HG02588 (cell line): ENCODE results near the gene TMEM134.

Experiments
- ATAC-seq: cut with Tn5 transposase; IDR thresholded peaks from one replicate; pipeline ENCODE4 v1.9.1; 2021; ENCODE audit warnings: mild to moderate bottlenecking, moderate library complexity; ENCODE audit not compliant: unreplicated experiment

The TMEM134 gene

DNA sequence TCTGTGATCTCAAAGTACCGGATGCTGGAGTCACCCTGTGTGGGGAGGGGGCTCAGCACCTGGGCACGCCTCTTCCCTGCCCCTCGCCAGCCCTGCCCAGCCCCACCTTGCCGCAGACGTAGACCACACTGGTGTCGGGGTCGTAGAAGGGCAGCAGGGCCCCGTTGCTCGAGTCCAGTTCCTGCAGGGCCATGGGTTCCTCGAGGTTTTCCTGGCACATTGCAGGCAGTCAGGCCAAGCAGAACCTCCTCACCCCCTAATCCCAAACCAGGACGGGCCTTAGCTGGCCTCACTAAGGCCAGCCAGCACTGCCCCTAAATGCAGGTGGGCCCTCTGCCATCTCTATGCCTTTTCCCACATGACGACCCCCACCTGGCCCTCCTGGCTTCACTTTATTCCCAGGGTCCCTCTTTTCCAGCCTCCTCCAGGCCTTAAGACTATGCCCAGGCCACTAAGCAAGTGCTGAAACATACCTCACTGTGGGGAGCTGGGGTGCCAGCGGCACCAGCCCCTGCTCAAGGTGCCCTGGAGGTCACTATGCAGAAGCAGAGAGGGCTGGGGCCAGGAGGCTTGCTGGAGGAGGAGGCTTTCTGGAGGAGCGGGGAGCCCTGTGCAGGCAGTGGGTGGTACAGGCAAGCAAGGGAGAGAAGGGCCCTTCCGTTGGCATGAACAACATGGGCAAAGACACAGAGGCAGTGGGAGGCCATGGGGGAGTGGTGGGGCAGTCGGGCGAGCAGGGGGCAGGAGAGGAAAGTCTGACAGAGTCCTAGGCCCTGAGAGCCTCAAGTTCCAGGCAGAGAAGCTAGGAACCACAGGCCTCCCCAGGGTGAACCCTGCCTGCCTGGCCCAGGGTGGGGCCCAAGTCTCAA is 28.6 kb downstream of the TMEM134 start:
- ATAC-seq: no peak

DNA sequence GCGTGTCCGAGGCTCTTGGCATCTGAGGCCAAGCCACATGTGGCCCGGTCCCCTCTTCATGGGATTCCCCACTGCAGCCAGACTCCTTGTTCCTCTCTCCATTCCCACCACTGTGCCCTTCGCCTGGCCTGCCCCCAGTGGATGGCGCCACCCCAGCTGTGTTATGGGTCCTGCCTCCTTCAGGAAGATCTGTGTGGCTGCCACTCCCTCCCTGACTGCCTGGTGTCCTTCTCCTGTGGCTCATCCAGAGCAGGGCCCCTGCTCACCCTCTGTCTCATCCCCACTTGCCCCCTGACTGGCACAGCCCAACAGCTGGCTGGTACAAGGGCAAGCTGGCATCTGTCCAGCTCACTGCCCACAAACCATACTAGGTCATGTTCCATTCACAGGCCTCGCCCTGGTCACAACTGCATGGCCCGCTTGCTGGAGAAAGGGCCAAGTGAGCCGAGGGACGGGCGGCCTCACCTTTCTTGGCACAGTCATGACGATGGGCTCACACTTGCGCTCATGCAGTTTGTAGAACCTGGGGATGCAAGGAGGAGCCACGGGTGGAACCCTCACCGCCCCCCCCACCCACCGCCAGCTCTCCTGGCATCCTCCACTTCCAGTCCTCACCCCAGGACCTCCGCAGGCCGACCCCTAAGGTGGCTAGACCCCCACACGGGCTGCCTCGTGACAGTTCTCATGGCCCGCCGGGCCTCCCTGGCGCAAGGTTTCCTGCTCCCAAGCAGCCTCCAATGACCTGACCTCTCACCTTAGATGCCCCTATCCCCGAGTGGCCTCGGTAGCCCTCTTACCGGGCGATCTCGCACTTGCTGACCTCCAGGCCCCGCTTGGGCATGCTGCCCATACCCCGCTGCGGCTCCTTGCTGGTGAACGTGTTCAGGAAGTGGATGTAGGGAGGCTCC is 29.5 kb downstream of the TMEM134 start:
- no peak for ATAC-seq

DNA sequence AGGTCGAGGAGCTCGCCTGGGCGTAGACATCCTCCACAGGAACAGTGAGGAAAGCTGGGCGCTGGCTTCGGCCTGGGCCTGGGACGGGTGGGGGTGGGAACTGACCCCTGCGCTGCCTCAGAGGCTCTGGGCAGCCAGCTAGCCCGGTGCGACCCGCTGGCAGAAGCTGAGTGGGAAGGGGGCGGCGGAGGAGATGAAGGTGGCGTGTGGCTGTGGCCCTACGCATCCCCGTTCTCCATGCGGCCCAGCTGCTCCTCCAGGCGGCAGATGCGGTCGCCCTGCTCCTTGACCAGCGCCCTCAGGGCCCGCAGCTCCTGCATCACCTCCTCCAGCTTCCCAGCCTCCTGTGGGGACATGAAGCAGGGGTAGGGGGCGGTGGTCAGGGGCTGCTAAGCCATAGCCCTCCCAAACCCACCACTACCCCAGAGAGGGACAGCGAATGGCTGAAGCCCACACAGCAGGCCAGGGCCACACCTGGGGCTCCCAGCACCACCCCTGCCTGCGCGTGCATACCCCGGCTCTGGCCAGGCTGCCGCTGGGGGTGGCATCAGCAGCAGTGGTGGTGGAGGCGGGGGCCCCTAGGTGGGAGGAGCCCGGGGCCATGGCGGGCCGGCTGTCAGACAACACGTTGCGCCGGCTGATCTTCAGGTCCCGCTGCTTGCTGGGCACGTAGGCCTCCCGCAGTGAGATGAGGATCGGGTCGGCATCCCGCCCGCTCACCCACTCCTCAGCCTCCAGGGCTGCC is 30.7 kb downstream of the TMEM134 start:
- ATAC-seq: no peak

DNA sequence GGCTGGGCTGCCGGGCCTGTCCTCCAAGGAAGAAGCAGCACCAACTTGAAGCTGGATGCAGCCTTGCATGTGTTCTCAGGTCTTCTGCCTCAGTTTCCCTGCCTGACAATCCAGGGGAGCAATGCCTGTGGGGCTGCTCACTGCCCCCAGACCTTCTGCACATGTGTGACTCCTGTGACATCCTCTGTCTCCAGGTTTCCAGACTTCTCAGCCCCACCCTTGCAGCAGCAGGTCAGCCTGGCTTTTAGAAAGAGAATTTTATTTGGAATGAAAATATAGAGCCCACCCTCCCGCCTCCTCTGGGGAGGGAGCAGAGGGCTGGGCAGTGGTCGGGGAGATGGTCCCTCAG is 31.3 kb downstream of the TMEM134 start:
- no peak for ATAC-seq

DNA sequence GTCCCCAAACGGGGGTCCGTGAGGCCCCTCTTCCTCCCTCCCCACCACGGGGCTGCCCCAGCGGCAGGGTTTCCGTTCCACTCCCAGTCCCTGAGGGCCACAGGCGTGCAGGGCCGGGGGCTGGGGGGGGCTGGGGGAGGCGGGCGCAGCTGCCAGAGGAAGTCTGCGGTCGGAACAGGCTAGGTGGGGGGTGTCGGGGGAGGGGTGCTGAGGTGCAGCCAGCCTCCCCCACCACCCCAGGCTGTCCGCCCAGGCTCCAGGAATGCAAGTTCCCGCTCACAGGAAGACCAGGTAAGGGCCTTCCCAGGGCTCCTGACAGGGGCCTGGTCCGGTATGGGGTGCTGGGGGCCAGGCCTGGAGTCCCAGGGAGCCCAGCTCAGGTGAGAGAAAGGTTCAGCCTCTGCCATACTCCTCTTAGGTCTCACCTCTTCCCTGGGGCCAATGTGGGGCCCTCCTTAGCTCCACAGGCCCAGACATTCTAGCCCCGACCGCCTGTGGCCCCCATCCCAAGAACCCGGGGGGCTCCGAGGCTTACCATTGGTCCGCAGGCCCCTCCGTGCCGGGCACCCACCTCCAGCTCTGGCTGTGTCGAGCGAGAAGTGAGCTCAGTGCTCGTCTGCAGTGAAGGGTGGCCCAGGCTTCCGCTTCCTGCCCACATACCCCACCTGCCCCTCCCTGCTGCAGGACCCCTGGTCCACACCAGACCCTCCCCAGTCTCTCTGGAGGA is 31.8 kb downstream of the TMEM134 start, which contains the start of gene PTPRCAP:
PTPRCAP (minus strand) TSS at position 601 of the 727 bp plus-strand sequence; CDS start at position 538, 63 bp downstream.
- ATAC-seq: no peak

DNA sequence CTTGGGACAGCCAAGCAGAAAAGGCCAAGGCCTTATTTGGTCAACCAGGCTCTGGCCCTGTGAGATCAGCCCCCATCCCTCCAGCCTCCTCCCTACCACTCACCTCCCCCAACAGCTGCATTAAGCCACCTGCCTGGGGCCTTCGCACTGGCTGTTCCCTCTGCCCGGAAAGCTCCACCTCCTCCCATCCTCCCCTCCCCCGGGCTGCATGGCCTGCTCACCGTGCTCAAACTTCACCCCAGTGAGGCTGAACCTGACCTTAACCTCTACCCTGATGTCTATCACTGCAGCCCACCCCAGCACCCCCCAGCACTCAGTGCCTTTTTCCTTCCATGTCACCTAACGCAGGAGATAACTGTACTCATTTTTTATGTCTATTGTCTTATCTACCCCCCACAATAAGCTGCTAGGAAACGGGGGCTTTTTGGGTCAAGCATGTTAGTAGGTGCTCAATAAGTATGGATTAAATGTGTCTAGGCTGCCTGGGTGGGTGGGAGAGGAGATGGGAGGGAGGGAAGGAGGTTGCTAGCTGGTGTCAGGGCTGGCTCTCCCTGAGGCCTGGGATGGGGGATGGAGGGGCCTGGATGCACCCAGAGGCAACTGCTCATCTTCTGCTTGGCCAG is 32.5 kb downstream of the TMEM134 start:
- ATAC-seq: peak; percentile 38

DNA sequence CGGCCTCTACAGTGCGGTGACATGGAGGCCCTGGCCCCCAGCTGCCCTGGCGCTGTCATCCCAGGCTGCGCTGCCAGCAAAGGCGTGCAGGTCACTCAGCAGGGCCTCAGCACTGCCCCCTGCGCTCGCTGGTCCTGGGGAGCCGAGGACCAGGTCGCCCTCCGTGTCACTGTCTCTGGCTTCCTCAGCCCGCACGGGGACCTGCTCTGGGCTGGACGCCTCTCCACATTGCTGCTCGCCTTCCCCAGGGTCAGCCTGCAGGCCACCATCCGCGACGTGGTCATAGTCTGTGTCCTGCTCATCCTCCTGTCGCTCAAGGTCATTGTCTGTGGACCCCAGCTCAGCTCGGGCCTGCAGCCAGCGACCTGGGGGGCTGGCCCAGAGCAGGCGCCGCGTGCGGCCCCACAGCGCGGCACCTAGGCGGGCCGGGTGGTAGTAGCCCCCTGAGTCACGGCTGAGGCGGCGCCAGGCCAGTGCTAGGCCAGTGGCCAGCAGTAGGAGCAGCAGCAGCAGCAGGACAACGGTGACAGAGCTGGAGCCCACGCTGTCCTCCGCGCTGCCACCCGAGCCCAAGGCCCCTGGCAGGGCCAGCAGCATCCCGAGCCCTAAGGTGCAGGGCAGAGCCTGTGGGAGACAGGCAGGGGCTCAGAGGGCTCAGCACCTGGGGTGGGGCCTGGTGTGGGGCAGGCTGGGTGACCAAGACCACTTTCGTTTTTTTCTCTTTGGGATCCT is 33.2 kb downstream of the TMEM134 start:
- no peak for ATAC-seq

DNA sequence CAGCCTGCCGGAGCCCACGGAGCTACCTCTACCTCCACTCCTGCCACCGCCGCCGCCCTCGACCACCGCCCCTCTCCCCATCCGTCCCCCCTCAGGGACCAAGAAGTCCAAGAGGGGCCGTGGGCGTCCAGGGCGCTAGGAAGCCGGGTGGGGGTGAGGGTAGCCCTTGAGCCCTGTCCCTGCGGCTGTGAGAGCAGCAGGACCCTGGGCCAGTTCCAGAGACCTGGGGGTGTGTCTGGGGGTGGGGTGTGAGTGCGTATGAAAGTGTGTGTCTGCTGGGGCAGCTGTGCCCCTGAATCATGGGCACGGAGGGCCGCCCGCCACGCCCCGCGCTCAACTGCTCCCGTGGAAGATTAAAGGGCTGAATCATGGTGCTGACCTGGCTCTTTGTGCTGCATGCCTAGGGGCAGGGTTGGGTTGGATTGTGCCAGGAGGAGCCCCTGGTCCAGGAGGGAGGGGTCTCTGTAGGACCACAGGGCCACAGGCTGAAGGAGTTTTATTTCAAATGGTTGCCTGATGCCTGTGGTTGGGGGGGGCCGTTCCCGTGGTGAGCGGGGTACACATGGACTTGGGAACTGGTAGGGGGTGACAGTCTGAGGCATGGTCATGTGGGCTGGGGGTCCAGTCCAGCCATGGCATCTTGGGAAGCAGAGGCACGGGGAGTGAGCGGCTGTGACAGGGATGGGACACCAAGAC is 33.9 kb downstream of the TMEM134 start:
- ATAC-seq: no peak

DNA sequence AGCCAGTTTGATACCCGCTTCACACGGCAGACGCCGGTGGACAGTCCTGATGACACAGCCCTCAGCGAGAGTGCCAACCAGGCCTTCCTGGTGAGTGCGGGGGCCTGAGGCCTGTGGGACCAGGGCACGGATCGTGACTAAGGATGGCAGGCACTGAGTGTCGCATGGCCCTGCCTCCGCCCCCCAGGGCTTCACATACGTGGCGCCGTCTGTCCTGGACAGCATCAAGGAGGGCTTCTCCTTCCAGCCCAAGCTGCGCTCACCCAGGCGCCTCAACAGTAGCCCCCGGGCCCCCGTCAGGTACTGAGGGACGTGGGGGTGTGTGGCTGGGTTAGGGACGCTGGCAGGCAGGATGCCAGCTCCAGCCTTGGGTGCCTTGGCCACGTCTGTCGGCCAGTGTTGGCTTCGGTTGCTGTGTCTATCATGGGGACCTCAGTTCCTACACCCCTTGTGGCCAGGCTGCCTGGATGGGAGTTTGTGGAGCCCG is 34.6 kb downstream of the TMEM134 start:
- no peak for ATAC-seq

DNA sequence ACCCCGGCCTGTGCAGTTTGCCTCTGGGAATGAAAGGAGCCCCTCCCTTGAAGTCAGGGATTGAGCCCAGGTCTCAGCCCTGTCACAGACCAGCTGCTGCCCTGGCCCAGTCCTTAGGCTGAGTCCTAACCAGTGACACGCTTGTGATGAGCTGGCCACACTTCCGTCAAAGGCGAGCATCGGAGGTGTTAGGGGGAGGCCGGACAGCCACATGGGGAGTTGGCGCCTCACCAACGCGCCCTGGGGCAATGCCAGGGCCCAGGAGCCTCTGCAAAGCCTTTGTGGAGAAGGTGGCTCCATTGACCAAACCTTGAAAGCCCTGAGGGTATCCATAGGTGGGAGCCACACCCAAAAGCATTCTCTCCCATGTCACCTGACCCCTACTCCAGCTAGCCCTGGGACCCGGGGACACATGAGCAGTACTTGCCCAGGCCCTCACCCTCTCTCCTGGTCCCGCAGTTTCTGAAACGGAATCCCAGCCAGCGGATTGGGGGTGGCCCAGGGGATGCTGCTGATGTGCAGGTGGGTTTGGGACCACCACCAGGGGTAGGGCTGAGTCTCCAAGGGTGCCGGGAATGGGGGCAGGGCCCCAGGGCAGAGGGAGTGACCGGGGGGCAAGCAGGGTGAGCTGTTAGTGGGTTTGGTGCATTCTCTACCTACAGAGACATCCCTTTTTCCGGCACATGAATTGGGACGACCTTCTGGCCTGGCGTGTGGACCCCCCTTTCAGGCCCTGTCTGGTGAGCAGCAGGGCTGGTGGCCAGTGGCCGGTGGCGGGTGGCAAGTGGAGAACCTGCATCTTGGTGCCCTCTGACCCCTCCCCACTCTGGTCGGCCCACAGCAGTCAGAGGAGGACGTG is 35.3 kb downstream of the TMEM134 start:
- ATAC-seq: no peak

DNA sequence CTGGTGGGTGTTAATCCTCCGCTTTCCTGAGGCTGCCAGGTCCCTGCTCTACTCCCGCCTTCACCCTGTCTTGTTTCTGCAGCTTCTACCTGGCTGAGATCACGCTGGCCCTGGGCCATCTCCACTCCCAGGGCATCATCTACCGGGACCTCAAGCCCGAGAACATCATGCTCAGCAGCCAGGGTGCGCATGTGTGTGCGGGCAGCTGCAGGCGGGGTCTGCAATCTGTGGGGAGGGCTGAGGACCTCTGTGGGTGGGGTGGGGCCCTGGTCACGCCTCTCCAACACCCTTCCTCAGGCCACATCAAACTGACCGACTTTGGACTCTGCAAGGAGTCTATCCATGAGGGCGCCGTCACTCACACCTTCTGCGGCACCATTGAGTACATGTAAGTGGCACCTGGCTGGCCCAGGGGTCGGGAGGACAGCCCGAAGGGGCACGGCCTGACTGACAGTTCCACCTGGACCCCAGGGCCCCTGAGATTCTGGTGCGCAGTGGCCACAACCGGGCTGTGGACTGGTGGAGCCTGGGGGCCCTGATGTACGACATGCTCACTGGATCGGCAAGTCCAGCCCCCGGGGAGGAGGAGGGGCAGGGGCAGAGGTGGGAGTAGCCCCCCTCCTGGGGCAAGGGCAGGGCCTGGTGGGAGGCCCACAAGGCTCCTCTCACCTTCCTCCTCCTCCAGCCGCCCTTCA is 36.2 kb downstream of the TMEM134 start:
- no peak for ATAC-seq

DNA sequence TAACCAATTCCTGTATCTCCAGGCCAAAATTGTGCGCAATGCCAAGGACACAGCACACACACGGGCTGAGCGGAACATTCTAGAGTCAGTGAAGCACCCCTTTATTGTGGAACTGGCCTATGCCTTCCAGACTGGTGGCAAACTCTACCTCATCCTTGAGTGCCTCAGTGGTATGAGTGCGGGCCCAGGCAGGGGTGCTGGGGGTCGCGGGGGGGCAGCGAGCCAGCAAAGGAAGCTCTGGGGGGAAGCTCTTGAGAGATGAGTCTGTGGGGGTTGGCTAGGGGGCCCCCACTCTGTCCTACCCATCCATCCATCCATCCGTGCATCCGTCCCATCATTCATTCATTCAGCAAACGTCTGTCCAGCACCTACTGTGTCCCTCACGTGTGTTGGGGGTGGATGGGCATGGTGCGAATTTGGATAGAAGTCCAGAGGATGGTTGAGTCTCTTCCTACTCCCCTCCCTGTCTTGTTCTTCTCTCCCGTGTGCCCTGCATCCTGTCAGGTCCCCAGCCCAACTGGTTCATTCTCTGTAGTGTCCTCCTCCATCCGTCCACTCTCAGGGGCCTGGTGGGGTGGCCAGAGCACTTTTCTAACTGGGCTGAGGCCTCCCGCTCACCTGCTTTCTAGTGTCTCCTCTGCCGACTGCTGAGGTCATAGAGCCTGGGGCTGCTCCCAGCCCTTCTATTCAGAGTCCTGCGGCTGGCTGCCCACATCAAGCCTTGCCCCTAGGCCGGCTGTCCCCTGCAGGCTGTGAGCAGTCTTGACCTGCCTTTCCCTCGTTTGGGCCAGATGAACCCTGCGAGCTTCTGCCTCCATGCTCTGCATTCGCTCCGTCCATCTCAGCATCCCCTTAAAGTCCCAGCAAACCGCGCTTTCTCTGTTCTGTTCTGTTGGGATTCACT is 37.5 kb downstream of the TMEM134 start:
- no peak for ATAC-seq

DNA sequence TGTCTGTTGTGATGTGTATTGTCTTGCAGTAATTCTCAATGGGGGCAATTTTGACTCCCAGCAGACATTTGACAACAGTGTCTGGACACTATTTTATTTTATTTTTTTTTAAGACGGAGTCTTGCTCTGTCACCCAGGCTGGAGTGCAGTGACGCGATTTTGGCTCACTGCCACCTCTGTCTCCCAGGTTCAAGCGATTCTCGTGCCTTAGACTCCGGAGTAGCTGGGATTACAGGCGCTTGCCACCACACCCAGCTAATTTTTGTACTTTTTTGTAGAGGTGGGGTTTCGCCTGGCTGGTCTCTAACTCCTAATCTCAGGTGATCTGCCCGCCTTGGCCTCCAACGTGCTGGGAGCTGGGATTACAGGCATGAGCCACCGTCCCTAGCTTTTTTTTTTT is 39.3 kb downstream of the TMEM134 start:
- no peak for ATAC-seq

DNA sequence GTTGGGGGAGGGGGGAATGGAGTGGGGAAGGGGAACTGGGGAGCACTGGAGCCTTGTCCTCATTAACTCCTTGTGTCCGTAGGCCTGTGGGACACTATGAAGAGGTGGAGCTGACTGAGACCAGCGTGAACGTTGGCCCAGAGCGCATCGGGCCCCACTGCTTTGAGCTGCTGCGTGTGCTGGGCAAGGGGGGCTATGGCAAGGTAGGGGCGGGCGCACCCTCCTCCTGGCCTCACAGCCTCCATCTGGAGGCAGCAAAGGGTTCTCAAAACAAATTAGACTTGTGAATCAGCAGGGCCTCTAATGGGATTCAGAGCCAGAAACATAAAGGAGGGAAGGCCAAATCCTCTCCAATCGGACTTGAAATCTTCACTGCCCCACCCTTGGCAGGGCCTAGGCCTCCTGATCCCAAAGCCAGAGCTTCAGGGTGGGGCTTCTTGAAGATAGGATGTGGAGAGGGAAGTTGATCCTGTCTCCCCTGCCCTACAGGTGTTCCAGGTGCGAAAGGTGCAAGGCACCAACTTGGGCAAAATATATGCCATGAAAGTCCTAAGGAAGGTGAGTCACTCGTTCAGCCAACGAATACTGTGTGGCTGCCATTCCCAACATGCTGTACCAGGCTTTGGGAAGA is 39.9 kb downstream of the TMEM134 start:
- ATAC-seq: no peak
